AG04449 (cell line): ENCODE measurements around the gene KCNAB3.
A peak's percentile ranks its signal among the peaks of the same experiment; 100 is the strongest.

Experiments
- CTCF ChIA-PET: fragments of 350-600 bp; formaldehyde crosslinking; extraction: SDS; loops from one replicate; lab custom pipeline; 2021; ENCODE audit warnings: antibody characterized with exemption; lab: Yijun Ruan, JAX
- POLR2A ChIA-PET: fragments of 400-600, 350-600 bp; formaldehyde crosslinking; extraction: SDS; loops from one replicate; lab custom pipeline; 2020; ENCODE audit warnings: antibody characterized with exemption, inconsistent platforms; lab: Yijun Ruan, JAX
- DNase-seq: peaks from one replicate; pipeline ENCODE4 v3.0.0-alpha.2; 2010; ENCODE audit warnings: low read depth, low spot score
- H3K4me3 ChIP-seq: 2 replicates; pipeline ENCODE4 v1.5.1; 2011; ENCODE audit warnings: low read depth, mild to moderate bottlenecking, control low read depth, low read length
- CTCF ChIP-seq: IDR thresholded peaks from one replicate; pipeline ENCODE4 v1.5.1; 2011; ENCODE audit warnings: mild to moderate bottlenecking, moderate library complexity, low read length, control low read depth, inconsistent platforms; ENCODE audit not compliant: insufficient read depth; ENCODE audit errors: missing control alignments

The KCNAB3 gene

GRCh38 chr17:7929158-7930023 lies at the start of gene KCNAB3:
Gene KCNAB3 (minus strand): TSS chr17:7929856. CDS start chr17:7929435, 421 bp downstream.
- H3K4me3 ChIP-seq, result peak within 1 kb of the TSS; percentile 62
- TF ChIP-seq CTCF, result no peak
- ChIA-PET CTCF (interaction anchor here (0.8 to 16.0 kb wide), 7 partner anchors 12 to 112 kb away, joined by 3 to 173 read pairs (median 4); no protein-coding TSS in a partner anchor), POLR2A (interaction anchor here (1.5 kb wide), 1 partner anchor 13 kb away, joined by 9 read pairs; the partner anchor contains the start of gene RNF227)
- no peak for DNase-seq

GRCh38 chr17:7977805-7978204 lies 48.1 kb upstream of the KCNAB3 start:
- DNase-seq, result no peak
- TF ChIP-seq CTCF, result no peak
- CTCF ChIA-PET, result interaction anchor here (0.9 to 16.5 kb wide), 4 partner anchors 12 to 69 kb away, joined by 3 to 499 read pairs (median 28); partner anchors contain the start of gene RNF227
- H3K4me3 ChIP-seq, result no peak overlapping the region
- POLR2A ChIA-PET, result no interaction called here

- DNase-seq, result no peak
- no peak for TF ChIP-seq CTCF
- ChIA-PET POLR2A (no interaction called here), CTCF (interaction anchor here (0.7 to 1.1 kb wide), 2 partner anchors 10 to 24 kb away, joined by 3 read pairs; no protein-coding TSS in a partner anchor)
- H3K4me3 ChIP-seq, result no peak overlapping the region
Measured at GRCh38 chr17:7977039-7977438, 47.4 kb upstream of the KCNAB3 start.

- DNase-seq, result no peak
- no peak for TF ChIP-seq CTCF
- H3K4me3 ChIP-seq, result no peak overlapping the region
- POLR2A ChIA-PET, result no interaction called here
- CTCF ChIA-PET, result interaction anchor here (0.7 to 2.3 kb wide), 6 partner anchors 9 to 74 kb away, joined by 3 to 8 read pairs (median 4); no protein-coding TSS in a partner anchor
Measured at GRCh38 chr17:7974638-7975131, 45.0 kb upstream of the KCNAB3 start.

GRCh38 chr17:7972131-7972785 lies 42.6 kb upstream of the KCNAB3 start:
- ChIA-PET POLR2A (no interaction called here), CTCF (interaction anchor here (0.6 to 3.0 kb wide), 13 partner anchors 12 to 89 kb away, joined by 3 to 12 read pairs (median 4); no protein-coding TSS in a partner anchor)
- no peak for DNase-seq
- H3K4me3 ChIP-seq, result no peak overlapping the region
- no peak for TF ChIP-seq CTCF
